IPS-20b (cell line): Measurements from ENCODE around the gene BBOX1.

Experiments
- H3K27ac ChIP-seq: one replicate; pipeline ENCODE4 v1.5.1; 2013; ENCODE audit warnings: low read length
- H3K27me3 ChIP-seq: 2 replicates; pipeline ENCODE4 v1.6.1; 2013; ENCODE audit warnings: mild to moderate bottlenecking, low read length, inconsistent platforms; ENCODE audit not compliant: insufficient read depth
- H3K36me3 ChIP-seq: 2 replicates; pipeline ENCODE4 v1.6.1; 2013; ENCODE audit warnings: low read depth, mild to moderate bottlenecking, inconsistent platforms, low read length, moderate library complexity; ENCODE audit not compliant: insufficient read depth
- H3K4me1 ChIP-seq: 2 replicates; pipeline ENCODE4 v1.6.1; 2013; ENCODE audit warnings: mild to moderate bottlenecking, control low read depth, inconsistent platforms, low read length, moderate library complexity; ENCODE audit not compliant: insufficient read depth
- H3K4me3 ChIP-seq: 2 replicates; pipeline ENCODE4 v1.5.1; 2013; ENCODE audit warnings: mild to moderate bottlenecking, low read length, inconsistent platforms
- H3K9ac ChIP-seq: 2 replicates; pipeline ENCODE4 v1.6.1; 2013; ENCODE audit warnings: low read depth, mild to moderate bottlenecking, inconsistent platforms, low read length, moderate library complexity
- H3K9me3 ChIP-seq: 2 replicates; pipeline ENCODE4 v1.6.1; 2013; ENCODE audit warnings: mild to moderate bottlenecking, low read depth, low read length, inconsistent platforms; ENCODE audit not compliant: insufficient read depth

BBOX1 gene

GRCh38 chr11:27028561-27028965 lies 12.1 kb upstream of the BBOX1 start:
- H3K4me1 ChIP-seq: no peaks in the 10 kb centered on the region
- H3K9me3 ChIP-seq: no peaks in the 10 kb centered on the region
- no peaks in the 10 kb centered on the region for H3K27me3 ChIP-seq
- no peaks in the 10 kb centered on the region for H3K36me3 ChIP-seq
- no peak overlapping the region for H3K27ac ChIP-seq
- H3K4me3 ChIP-seq: no peak overlapping the region
- H3K9ac ChIP-seq: no peak overlapping the region

- Histone ChIP-seq H3K9ac (no peak overlapping the region), H3K27ac (no peak overlapping the region), H3K27me3 (no peaks in the 10 kb centered on the region), H3K9me3 (no peaks in the 10 kb centered on the region), H3K4me3 (no peak overlapping the region), H3K4me1 (no peaks in the 10 kb centered on the region), H3K36me3 (no peaks in the 10 kb centered on the region)
These were observed 10.6 kb upstream of the BBOX1 start for GRCh38 chr11:27029966-27030365.

GRCh38 chr11:27031754-27032153 lies 8.9 kb upstream of the BBOX1 start:
- Histone ChIP-seq H3K27me3 (no peaks in the 10 kb centered on the region), H3K9me3 (no peaks in the 10 kb centered on the region), H3K4me1 (no peaks in the 10 kb centered on the region), H3K36me3 (no peaks in the 10 kb centered on the region), H3K9ac (no peak overlapping the region), H3K4me3 (no peak overlapping the region), H3K27ac (no peak overlapping the region)

- no peaks in the 10 kb centered on the region for H3K27me3 ChIP-seq
- H3K27ac ChIP-seq: no peak overlapping the region
- no peaks in the 10 kb centered on the region for H3K9me3 ChIP-seq
- H3K4me3 ChIP-seq: no peak overlapping the region
- H3K36me3 ChIP-seq: no peaks in the 10 kb centered on the region
- peaks cover 7% of the 10 kb centered on the region; the same call in 1 of the 2 replicates for H3K4me1 ChIP-seq
- no peak overlapping the region for H3K9ac ChIP-seq
These were observed 742 bp upstream of the BBOX1 start for GRCh38 chr11:27039873-27040272.

GRCh38 chr11:27041141-27041899 lies 705 bp downstream of the BBOX1 start:
- no peaks in the 10 kb centered on the region for H3K27me3 ChIP-seq
- H3K4me1 ChIP-seq: peaks cover 7% of the 10 kb centered on the region; the same call in 1 of the 2 replicates
- H3K4me3 ChIP-seq: no peak overlapping the region
- no peaks in the 10 kb centered on the region for H3K9me3 ChIP-seq
- no peak overlapping the region for H3K27ac ChIP-seq
- H3K9ac ChIP-seq: no peak overlapping the region
- H3K36me3 ChIP-seq: no peaks in the 10 kb centered on the region

GRCh38 chr11:27046956-27047355 lies 6.3 kb downstream of the BBOX1 start:
- no peaks in the 10 kb centered on the region for H3K27me3 ChIP-seq
- H3K9me3 ChIP-seq: no peaks in the 10 kb centered on the region; the same call in 1 of the 2 replicates
- H3K4me3 ChIP-seq: no peak overlapping the region
- no peaks in the 10 kb centered on the region for H3K36me3 ChIP-seq
- H3K9ac ChIP-seq: no peak overlapping the region
- no peaks in the 10 kb centered on the region for H3K4me1 ChIP-seq
- H3K27ac ChIP-seq: no peak overlapping the region

GRCh38 chr11:27052668-27053067 lies 12.1 kb downstream of the BBOX1 start:
- Histone ChIP-seq H3K4me1 (no peaks in the 10 kb centered on the region), H3K4me3 (no peak overlapping the region), H3K27me3 (no peaks in the 10 kb centered on the region), H3K9ac (no peak overlapping the region), H3K27ac (no peak overlapping the region), H3K9me3 (no peaks in the 10 kb centered on the region; the same call in 1 of the 2 replicates), H3K36me3 (no peaks in the 10 kb centered on the region)

GRCh38 chr11:27055065-27055682 lies 14.6 kb downstream of the BBOX1 start:
- H3K9ac ChIP-seq: no peak overlapping the region

GRCh38 chr11:27057091-27057780 lies 16.6 kb downstream of the BBOX1 start:
- Histone ChIP-seq H3K27ac (no peak overlapping the region), H3K9me3 (no peaks in the 10 kb centered on the region), H3K27me3 (no peaks in the 10 kb centered on the region), H3K4me3 (no peak overlapping the region), H3K4me1 (no peaks in the 10 kb centered on the region), H3K36me3 (no peaks in the 10 kb centered on the region), H3K9ac (no peak overlapping the region)

More at GRCh38 chr11:27055065-27055682, 14.6 kb downstream of the BBOX1 start:
- Histone ChIP-seq H3K36me3 (no peaks in the 10 kb centered on the region), H3K4me1 (no peaks in the 10 kb centered on the region), H3K27me3 (no peaks in the 10 kb centered on the region), H3K27ac (no peak overlapping the region), H3K9me3 (no peaks in the 10 kb centered on the region), H3K4me3 (no peak overlapping the region)

GRCh38 chr11:27058456-27058855 lies 17.8 kb downstream of the BBOX1 start:
- Histone ChIP-seq H3K27ac (no peak overlapping the region), H3K27me3 (no peaks in the 10 kb centered on the region), H3K9ac (no peak overlapping the region), H3K4me1 (no peaks in the 10 kb centered on the region), H3K9me3 (no peaks in the 10 kb centered on the region), H3K36me3 (no peaks in the 10 kb centered on the region), H3K4me3 (no peak overlapping the region)

- Histone ChIP-seq H3K4me3 (no peak overlapping the region), H3K27ac (no peak overlapping the region), H3K27me3 (no peaks in the 10 kb centered on the region), H3K9ac (no peak overlapping the region), H3K9me3 (no peaks in the 10 kb centered on the region), H3K36me3 (no peaks in the 10 kb centered on the region), H3K4me1 (no peaks in the 10 kb centered on the region)
These were observed 18.8 kb downstream of the BBOX1 start for GRCh38 chr11:27059431-27059830.
